ENCODE results near the gene SHISA8. TPM values are rescaled to one million over a fixed set of nuclear protein-coding genes. Genes with fewer than 3 reads are reported as not detected.
A peak's percentile ranks its signal among the peaks of the same experiment; 100 is the strongest.

Gene SHISA8
- total RNA-seq, 1 experiment from 2014 or later, result not detected

DNA sequence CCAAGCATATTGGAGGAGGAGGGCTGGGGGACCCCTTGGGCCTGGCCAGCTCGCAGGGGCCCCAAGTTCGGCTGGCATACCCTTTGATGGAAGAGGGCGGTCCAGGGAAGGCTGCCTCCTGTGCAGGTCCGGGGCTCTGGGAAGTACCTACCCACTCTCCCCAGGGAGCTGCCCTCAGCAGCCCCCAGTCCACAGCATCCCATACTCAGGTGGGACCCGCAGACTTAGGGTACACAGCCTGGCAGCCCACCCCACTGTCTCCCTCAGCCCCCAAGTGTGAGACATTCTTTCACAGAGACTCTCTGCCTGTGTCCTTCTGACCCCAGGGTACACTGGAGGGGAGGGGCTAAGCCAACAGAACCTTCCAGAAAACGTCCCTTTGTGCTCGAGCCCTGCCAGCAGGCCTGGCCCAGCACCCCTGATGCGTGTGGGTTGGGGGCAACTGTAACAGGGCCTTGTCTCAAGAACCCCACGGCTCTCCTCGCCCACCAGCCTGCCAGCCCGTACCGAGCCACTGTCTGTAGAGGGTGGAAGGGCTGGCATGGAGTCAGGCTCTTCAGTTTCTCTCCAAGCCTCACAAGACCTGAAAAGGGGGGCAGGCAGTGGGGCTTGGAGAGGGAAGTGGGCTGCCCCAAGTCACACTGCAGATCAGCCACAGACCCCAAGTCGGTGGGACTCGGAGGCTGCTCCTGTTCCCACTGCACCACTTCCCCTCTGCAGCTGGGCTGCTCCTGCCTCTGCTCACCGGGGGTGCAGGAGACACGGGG, 18.7 kb upstream of the SHISA8 start:
- no peak for DNase-seq (ENCODE audit: low read depth)

DNA sequence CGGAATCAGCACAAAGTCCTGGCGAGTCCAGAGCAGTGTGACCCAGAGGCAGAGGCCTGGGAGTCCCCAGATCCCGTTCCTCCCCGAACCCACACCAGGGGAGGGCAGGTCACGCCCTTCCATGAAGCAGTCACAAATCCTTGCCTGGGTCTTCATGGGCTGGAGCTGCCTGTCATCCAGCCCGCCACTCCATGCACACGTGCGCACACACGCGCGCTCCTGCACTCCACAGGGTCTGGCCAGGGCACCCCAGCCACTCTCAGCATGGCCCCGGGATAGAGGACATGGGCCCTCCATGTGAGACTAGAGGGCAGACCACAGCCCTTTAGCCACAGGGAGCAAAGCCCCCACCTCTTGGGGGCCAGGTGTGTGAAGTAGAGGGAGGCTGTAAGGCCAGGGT, 17.5 kb upstream of the SHISA8 start:
- no peak for DNase-seq (ENCODE audit: low read depth)

DNA sequence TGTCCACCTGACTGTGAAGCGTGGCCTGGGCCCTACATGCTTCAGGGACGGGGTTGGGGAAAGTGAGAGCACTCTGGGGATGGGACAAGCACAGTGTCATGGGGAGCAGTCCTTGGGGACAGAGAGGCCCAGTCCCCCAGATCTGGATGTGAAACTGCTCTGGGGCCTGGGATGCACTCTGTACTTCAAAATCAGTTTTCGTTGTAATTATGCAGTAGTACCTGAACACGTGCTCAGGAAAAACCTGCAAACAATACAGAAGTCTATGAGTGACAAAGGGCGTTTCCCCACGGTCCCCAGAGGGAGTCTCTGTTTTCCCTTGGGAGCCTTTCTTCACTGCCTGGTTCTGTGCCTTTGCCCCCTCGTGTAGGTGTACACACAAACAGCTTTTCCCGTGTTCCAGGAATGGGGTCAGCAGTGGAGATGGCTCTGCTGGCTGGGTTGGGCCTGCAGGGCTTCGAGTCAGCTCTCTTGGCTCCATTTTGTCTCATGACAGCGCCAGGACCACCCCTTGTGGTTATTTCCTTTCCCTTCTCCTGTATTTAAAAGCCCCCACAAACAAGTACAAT, 16.9 kb upstream of the SHISA8 start:
- DNase-seq (ENCODE audit: low read depth), result no peak

DNA sequence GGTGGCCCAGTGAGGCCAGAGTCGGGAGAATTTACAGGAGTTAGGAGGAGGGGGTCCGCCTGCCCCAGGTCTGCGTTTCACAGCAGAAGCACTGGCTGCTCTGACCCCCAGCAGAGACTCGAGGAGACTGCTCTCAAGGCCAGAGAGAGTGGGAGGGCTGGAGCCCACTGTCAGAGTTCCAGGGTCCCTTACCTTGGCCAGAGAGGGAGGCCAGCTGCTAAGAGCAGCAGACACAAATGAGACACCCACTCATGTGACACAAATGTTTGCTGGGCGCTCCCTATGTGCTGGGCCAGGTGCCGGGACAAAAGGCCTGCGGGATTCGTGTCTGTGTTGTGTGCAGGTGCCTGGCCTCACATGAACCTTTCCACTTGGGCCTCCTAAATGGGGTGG, 14.5 kb upstream of the SHISA8 start:
- DNase-seq (ENCODE audit: low read depth), result no peak

DNA sequence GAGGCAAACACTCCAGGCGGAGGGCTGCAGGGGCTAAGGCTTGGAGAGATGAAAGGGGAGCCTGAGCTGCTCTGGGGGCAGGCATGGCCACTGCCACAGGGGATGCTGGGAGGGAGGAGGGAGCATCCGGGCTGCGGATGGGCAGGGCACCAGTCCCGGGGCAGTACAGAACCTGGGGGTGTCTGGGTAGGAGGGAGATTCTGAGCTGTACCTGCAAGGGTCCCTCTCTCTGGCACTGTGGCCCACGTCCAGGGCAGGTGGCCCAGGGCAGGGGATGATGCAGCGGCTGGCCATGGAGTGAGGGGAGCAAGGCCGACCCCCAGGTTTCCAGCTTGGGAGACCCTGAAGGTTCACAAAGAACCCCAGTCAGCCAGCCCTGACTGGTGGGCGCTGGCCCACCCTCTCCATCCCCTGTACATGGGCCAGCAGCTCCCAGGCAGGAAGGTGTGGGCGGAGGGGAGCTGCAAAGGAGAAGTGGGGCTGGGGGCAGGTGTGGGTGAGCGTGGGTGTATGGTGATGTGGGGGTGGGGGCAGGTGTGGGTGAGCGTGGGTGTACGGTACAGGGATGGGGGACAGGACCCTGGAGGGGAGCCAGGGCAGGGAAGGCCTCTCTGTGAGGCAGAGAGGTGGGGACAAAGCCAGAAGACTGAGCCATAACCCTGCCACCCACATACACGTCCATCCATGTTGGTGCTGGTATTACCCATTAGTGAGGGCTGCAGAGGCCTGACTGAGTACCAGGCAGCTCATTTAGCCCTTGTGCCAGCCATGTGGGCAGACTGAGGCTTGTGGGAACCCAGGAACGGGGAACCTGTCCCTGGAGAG, 13.9 kb upstream of the SHISA8 start:
- DNase-seq (ENCODE audit: low read depth), result no peak

DNA sequence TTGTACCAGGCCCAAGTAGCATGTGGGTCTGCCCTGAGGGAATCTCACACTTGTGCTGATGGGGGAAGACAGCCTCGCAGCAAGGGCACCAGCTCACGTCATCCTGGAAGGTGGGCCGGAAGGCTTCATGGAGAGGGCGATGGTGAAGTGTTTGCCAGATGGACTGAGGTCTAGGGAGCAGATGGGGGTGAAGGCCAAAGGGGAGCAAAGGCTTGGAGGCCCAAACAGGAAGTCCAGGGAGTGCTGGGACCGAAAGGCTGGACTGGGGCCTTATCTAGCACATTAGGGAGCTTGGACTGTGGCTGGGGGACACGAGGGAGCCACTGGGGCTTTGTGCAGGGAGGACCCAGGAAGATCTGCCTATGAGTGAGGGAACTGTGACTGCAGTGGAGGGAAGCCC, 12.9 kb upstream of the SHISA8 start:
- DNase-seq (ENCODE audit: low read depth), result no peak

DNA sequence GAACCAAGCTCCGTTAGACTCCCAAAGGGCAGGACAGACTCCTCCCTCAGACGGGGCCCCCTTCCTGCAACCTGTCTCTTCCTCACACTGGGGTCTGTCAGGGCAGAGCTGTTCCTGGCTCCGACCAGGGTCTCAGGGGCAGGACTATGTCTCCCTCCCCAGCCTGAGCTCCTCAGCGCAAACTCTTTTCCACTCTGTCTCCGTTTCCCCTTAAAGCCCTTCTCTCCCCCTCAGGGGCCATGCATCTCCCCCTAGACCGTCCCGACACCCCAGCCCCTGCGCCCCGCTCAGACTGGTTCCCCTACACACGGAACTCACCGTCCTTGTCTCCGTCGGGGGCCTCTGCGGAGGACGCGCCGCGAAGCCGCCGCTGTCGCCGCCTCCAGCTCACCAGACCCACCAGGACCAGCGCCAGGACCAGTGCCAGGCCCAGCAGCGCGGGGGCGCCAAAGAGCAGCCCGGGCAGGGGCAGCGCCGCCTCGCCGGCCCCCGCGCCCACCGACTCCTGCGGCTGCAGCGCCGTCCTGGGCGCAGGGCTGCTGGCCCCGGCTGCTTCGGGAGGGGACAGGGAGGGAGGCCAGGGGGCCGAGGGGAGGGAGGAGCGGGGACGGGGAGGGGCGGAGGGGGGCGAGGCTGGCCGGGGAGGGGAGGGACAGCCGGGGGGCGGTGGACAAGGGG, 11.0 kb upstream of the SHISA8 start:
- peak; percentile 77 for DNase-seq (ENCODE audit: low read depth)

DNA sequence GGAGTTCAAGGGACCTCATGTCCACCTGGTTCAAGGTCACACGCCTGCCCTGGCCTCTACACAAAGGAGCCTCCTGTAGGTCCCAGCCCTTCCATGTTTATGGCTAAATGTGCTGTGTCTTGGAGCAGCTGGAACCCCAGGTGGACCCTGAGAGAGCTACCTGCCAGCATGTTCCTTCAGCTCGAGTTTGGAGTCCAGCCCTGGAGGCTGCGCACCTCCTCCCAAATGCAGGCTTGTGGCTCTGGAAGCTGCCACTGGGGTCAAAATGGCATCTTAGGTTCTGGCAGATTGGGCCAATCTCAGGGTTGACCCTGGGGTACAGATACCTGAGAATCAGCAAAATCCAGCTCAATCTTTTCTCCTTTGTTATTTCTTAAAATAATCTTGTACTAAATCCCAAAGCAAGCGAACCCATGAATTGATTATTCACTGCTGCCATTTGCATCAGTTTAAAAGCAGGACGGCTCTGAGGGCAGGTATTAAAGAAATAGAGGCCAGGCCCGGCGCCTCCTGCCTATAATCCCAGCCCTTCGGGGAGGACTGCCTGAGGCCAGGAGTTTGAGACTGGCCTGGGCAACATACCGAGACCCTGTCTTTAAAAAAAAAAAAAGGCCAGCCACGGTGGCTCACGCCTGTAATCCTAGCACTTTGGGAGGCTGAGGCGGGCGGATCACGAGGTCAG, 8.9 kb upstream of the SHISA8 start:
- no peak for DNase-seq (ENCODE audit: low read depth)

GRCh38 chr22:41922940-41923594, 8.2 kb upstream of the SHISA8 start:
- no peak for DNase-seq (ENCODE audit: low read depth)

DNA sequence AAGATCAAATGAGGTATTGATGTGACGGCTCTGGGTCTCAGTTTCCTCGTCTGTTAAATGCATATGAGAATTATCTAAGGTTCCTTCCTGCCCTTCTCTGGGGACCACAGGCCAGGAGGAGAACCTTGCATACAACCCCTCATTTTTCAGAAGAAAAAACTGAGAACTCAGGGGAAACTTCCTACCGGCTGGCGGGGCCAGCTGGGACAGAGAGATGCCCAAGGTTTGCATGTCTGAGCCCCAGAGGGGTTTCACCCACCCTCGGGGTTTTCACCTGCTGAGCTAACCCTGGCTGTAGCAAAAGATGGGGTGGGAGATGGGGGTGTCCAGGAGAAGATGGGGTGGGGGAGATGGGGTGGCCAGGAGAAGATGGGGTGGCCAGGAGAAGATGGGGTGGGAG, 7.5 kb upstream of the SHISA8 start:
- DNase-seq (ENCODE audit: low read depth), result no peak

GRCh38 chr22:41920271-41920976, 5.5 kb upstream of the SHISA8 start:
- no peak for DNase-seq (ENCODE audit: low read depth)

DNA sequence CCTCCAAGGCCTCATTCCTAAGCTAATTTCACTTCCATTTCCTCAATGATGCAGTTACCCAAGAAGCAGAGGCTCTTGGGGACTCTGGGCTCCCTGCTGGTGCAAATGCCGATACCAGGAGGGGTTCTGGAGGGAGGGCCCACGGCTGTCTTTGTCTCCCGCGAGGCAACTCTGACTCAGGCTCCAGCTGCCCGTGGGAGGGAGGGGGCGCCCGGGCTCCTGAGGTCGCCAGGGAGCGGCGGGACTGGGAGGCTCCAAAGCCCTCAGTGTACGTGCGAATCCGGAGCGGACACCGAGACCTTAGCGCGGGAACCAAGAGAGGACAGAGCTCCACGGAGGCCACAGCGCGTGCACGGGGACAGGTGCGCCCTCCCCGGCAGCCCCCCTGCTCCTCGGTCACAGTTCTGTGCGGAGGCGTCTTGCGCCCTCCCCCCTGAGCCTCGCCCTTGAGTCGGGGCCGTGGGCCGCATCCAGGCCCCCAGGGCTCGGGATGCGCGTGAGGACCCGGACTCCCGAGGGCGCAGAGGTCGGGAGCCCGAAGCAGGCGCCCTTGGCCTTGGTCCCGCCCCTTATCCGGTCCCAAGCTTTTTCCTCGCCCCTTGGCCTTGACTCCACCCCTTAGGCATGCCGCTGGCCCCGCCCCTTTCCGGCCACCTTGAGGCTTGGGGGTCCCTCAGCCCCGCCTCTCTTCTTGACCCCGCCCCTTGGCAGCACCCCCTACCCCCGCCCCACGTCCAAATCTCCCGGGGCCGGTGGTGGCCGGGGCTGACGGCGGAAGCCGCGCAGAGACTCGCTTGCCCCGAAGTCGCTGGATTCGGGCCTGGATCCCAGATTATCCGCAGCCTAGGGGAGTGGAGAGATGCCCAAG, 4.7 kb upstream of the SHISA8 start:
- peak; percentile 54 for DNase-seq (ENCODE audit: low read depth)

DNA sequence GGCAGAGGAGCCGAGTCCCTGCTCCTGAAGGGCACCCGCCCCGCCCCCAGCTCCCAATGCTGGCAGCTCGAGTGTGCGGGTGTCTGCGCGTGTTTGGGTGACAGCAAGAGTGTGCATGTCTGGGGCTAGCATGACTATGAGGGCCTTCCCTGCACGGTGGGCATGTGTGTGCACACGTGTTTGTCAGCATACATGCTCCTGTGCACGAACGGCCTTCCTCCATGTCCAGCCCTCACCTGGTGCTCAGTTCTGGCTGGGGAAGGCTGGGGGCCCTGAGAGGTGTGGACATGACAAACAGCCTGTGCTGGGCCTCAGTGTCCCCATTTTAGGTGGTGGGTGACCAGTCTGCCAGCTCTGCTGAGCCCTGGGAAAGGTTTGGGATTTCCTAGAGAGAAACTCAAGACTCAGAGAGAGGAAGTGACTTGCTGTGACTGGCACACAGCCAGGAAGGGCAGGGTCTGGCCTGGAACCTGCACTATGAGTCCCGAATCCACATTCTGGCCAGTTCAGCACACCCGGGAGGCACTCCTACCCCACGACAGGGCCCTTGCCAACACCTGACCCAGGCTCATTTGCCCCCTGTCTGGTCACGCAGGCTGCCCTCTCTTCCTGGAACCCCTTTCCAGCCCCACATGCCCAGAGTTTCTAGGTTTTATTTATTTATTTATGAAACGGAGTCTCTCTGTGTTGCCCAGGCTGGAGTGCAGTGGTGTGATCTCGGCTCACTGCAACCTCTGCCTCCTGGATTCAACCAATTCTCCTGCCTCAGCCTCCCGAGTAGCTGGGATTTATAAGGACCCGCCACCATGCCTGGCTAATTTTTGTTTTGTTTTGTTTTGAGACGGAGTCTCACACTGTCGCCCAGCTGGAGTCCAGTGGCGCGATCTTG, 3.3 kb upstream of the SHISA8 start:
- DNase-seq (ENCODE audit: low read depth), result peak; percentile 89

- DNase-seq (ENCODE audit: low read depth), result no peak
Observed at GRCh38 chr22:41917375-41917902, 2.6 kb upstream of the SHISA8 start.

DNA sequence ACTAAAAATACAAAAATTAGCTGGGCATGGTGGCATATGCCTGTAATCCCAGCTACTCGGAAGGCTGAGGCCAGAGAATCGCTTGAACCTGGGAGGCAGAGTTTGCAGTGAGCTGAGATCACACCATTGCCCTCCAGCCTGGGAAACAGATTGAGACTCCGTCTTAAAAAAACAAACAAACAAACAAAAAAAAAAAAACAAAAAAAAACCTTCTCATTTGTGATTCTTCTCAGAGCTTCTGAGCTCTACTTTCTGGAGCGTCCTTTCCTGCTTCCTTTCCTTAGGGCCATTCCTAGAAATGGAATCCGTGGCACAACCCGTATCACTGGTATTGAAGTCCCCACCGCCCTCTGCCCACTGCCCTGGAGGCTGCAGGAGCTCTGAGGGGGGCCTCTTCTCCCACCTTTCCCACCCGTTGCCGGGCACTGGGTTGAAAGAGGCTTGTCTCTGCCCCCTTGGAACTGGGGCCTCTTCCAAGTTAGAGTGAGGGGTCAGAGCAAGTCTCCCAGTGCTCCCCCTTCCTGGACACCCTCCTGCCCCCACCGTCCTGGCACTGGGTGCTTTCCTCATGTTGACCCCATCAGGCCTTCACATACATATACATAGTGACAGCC, 2.0 kb upstream of the SHISA8 start:
- DNase-seq (ENCODE audit: low read depth), result no peak

GRCh38 chr22:41915786-41916493, 1.1 kb upstream of the SHISA8 start:
- DNase-seq (ENCODE audit: low read depth), result no peak

GRCh38 chr22:41914611-41915034, 251 bp downstream of the SHISA8 start:
- DNase-seq (ENCODE audit: low read depth), result no peak

Measured in Daoy (cell line).